GM18951 (cell line): ENCODE measurements around the gene SH3BGRL2.
"Not testable (repeated sequence)": the region's sequence is repeated elsewhere in the genome, so short reads cannot be mapped to it uniquely, and the experiment has no call there.

Experiments used
- POLR2A ChIP-seq: IDR thresholded peaks from 4 replicates; pipeline ENCODE4 v1.6.1; 2011; ENCODE audit warnings: mild to moderate bottlenecking; ENCODE audit not compliant: insufficient read length, insufficient read depth; ENCODE audit errors: extremely low read depth
- in situ Hi-C: fragments of 300-500 bp; cut with MboI; formaldehyde crosslinking; loops from one replicate; pipeline ENCODE4 v1.12.0; 2022; ENCODE audit warnings: low sequenced_read_pairs, mixed read lengths, inconsistent platforms; ENCODE audit not compliant: unreplicated experiment

SH3BGRL2 gene

DNA sequence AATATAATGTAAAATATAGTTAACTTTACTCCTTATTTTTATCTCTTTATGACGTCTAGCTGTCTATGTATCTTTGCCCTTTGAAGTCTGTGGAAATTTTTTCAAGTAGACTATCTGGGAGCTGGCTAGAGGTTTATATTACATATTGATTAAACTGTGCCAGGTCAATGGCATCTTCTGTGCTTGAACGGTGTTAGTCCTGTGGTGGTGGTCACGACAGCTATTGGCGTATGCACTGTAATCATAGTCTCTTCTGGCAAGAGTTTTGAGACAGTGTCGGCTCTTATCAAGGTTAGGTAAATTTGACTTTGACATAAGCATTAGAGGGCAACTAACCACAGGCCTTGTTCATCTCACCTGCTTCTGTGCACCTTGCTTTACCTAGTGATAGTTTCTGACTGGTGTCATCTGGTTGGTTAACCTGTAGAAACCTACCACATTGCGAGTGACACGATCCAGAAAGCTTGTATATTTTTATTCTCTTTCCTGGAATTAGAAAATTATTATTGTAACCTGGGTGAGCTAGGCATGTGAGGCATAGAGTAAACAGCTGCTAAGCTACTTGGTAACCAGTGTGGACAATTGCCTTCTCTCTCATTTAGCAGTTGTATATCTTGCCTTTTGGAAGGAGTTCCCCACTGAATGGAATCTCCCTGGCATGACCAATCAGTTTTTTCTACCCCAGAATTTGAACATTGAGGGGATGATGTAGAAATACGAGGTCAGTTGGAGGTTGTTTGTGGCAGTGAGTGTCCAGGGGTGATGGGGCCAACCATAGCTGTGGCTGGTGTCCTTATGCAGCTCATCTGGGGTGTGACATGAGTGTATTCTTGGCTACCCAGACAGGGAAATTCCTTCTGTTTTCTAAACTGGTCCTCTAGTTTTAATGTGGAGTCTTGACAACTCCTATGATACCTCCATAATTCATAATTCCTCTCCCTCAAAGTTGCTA lies 45.9 kb downstream of the SH3BGRL2 start:
- in situ Hi-C loops: no loop called here
- no peak for TF ChIP-seq POLR2A

DNA sequence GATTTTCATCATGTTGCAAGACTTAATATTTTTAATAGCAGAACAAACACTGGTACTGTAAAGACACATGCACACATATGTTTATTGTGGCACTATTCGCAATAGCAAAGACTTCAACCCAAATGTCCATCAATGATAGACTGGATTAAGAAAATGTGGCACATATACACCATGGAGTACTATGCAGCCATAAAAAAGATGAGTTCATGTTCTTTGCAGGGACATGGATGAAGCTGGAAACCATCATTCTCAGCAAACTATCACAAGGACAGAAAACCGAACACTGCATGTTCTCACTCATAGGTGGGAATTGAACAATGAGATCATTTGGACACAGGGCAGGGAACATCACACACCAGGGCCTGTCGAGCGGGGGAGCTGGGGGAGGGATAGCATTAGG lies 51.6 kb downstream of the SH3BGRL2 start:
- in situ Hi-C loops: not testable (repeated sequence)

DNA sequence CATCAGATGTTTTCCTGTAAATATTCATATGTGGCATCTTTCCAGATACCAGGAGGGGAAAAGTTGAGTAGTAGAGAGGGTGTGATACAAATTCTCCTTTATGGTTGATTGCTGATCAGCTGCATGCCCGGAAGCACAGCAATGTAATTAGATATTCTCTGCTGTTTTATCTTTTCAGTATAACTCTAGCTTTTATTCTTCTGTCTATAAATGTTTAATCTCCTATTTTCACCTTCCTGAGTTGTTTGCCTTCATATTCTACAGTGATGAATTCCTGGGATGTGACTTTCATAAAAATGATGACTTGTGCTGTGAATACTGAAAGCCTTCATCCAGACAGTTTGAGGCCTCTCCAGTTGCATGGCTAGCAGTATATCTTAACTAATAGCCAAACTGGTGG lies 53.7 kb downstream of the SH3BGRL2 start:
- no peak for TF ChIP-seq POLR2A
- in situ Hi-C loops: no loop called here

DNA sequence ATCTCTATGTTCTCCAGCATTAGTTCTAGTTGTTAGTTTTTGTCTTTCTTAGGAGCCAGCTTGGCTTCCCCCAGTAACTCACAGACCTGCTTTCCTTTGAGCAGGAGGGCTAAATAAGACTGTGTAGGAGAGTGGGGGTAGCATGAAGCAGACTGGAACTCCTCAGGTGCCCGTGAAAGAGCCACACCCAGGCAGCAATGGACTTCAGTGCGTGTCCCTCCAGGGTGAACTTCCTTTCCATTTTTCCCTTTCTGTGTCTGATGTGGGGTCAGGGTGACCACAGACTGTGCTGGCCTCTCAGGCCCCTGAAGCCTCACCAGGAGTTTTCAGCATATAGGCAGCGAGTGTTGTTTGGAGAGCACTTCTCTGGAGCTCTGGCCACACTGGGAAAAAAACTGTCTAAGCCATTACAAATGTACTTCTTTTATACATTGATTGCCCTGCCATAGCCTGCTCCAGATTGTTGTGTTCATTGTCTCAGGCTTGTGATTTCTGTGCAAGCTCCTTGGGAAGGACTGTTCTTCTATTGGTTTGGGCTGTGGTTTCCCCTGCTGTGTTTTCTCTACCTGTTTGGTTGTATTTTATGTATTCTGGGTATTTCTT lies 55.7 kb downstream of the SH3BGRL2 start:
- in situ Hi-C loops: no loop called here

DNA sequence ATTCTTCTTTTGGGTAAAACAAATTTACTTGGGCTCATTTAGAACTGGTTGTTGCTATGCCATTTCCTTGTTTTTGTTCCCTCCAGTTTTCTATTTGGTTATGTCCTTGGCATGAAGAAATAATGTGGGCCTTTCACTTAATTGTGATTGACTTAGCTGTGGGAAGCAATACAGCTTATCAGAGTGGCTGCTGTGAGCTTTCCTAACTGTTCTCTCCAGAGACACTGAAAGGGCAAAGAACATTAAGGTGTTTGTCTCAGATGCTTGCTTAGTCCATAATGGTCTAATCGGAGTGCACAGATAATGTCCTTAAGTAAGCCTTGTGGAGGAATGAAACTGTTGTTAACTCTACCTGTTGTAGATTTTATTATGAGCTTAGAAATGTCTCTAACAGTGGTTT lies 56.6 kb downstream of the SH3BGRL2 start:
- in situ Hi-C loops: no loop called here
- no peak for TF ChIP-seq POLR2A

More for the DNA sequence above, 55.7 kb downstream of the SH3BGRL2 start:
- no peak for TF ChIP-seq POLR2A

DNA sequence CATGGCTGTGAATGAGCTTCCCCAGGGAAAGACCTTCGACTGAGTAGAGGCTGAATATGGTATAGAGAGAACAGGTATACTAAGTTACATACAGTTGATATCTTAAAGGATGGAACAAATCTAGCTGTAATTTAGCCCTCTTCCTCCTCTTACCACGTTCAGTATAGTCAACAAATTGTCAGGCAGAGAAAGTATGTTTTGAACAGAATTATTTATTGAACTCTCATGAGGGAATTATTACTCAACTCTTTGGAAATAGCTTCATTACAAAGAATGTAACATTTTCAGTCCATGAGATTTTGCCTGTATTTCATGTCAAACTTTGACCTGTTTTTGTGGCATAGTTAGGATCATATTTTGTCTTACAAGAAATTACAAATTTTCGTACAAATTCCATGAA lies 63.0 kb downstream of the SH3BGRL2 start:
- TF ChIP-seq POLR2A: no peak
- in situ Hi-C loops: no loop called here

DNA sequence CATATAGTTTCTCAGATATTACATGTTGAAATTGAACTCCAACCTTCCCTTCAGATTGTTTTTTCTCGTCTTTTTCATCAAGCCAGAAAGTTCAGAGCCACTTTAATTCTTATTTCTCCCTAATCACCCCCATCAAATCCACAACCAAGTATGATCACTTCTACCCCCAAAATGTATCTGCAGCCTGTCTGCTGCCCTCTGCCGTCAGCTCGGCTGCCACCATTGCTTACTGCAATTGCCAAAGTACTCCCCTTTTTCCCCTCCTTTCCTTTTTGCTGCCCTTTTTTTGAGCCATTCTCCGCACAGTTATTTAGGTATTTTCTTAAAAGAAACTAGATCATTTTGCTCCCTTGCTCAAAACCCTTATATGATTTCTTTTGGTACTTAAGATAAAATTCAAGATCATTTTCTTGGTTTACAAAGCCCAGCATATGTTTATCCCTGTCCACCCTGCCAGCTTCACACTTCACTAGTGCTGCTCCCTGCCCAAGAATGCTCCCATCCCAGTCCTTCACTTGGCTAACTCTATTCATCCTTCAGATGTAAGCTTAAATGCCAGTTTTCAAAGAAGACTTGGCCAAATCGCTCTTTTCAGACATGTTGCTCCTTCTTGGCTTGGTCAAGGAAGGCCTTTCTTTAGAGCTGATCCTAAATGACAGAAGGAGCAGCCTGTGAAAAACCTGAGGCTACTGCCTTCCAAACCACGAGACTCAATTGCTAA lies 63.7 kb downstream of the SH3BGRL2 start:
- no peak for TF ChIP-seq POLR2A
- in situ Hi-C loops: no loop called here

DNA sequence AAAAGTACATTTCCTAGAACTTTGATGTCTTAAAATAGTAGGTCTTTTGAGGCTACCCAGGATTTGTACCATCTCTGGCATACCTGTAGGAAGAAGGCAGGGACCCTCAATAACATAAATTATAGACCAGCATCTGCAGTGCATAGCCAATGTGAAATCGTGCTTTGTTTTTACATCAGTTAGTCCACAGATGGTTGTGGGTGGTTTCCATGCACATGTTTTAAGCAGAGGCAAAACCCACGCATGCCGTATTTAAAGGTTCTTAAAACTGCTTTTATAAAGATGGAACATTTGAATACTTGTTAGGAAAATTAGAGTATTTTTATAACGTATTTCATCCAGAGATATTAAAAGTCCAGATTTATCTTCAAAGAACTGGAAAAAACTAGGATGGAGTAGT lies 66.3 kb downstream of the SH3BGRL2 start:
- TF ChIP-seq POLR2A: no peak
- in situ Hi-C loops: no loop called here

DNA sequence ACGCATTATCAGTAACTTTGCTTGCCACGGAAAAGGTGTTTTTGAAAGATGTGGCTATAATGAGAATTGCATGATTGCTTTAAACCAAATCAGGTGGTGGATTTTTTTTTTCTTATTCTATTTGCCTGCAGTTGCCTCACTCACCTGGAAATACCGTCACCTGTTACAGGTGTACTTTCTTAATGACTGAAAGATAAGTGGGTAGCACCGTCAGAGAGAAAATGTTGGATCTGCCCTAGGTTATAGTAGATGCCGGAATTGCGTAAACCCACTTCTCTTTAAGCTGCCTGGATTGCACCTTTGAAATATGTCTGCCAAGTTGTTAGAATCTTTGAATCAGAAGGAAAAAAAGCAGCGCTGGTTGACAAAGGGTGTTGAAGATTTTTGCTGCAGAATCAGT lies 68.5 kb downstream of the SH3BGRL2 start:
- TF ChIP-seq POLR2A: no peak
- in situ Hi-C loops: no loop called here

DNA sequence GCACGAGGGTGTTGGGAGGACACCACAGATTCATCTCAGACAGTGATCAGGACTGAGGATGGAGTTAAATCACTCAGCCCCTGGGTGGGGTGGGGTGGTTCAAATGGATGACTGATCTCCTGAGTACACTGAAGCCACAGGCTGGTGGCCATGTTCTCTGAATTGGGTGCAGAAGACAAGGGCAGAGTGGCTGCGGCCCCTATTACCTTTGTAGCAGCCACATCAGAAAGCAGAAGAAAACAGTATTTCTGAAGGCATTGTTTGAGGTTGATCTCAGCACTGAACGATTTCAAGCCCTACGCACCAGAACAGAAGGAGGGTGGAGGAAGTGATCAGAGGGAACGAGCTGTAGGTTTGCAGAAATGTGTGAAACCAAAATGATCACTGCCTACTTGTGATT lies 71.6 kb downstream of the SH3BGRL2 start:
- in situ Hi-C loops: no loop called here
- TF ChIP-seq POLR2A: no peak

DNA sequence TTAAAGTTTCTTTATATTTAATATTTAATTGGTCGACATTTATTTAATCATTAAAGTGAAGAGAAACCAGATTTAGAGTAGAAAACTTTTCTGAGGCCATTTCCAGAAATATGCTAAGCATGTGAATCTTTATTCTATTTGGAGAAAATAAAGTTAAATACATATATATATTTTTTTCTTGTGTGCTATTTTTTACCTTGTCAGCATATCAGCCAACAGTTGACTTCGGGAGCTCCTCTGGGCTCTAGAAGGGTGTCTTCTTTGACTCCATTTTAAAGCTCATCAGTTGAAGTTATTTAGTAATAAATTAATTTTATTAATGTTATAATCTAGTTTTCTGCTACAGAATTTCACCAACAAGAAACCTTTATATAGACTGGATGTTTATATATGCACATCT lies 73.1 kb downstream of the SH3BGRL2 start:
- in situ Hi-C loops: no loop called here

DNA sequence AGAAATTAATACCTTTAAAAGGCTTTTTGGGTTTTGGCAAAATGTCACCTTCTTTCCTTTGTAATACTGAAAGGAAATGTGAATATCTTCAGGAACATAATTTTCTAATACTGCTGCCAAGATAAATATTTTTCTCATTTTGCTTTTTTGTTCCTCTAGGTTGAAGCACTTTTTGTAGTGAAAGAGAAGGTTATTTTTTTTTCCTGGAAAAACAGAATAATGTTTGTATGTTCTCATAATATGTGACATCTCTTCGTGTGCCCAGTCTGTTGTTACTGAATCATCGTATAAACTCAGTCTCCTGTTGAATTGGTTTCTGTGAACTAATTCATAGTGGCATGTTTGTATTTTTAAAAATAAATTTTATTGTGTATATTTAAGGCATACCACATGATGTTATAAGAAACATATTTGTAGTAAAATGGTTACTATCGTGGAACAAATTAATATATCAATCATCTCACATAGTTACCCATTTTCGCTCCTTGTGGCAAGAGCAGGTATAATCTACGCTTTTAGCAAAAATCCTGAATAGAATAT lies 74.4 kb downstream of the SH3BGRL2 start:
- TF ChIP-seq POLR2A: no peak
- in situ Hi-C loops: no loop called here

More for the DNA sequence above, 73.1 kb downstream of the SH3BGRL2 start:
- no peak for TF ChIP-seq POLR2A

DNA sequence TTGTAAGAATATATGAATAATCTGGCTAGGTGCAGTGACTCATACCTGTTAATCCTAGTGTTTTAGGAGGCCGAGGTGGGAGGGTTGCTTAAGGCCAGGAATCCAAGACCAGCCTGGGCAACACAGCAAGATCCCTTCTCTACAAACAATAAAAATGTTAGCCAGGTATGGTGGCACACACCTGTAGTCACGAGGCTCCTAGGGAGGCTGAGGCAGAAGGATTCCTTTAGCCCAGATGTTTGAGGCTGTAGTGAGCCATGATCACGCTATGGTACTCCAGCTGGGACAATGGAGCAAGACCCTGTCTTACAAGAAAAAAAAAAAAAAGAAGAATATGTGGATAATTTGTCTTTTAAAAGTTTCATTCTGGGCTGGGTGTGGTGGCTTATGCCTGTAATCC lies 75.4 kb downstream of the SH3BGRL2 start:
- in situ Hi-C loops: no loop called here
- TF ChIP-seq POLR2A: no peak
